HG02623 (cell line): Measurements from ENCODE around the gene DOCK1.

ENCODE experiments used
- ATAC-seq: cut with Tn5 transposase; IDR thresholded peaks from one replicate; pipeline ENCODE4 v1.9.1; 2021; ENCODE audit warnings: moderate library complexity; ENCODE audit not compliant: unreplicated experiment

The DOCK1 gene

GRCh38 chr10:127414024-127414423 lies 508.8 kb downstream of the DOCK1 start:
- ATAC-seq: no peak

DNA sequence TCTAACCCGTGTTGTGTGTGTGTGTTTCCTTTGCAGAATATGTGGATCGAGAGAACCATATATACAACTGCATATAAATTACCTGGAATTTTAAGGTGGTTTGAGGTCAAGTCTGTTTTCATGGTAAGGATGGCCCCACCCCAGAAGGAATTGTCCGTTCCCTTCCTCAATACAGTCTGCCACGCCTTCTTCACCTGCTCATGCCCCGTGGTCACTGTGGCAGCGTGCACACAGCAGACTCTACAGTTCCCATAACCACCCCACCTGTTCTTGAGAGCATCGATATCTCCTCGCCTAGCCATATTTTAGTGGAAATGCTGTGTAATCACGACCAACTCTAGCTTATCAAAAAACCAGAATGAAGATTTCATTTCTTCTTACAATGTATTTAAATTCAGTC lies 509.9 kb downstream of the DOCK1 start:
- ATAC-seq: no peak

- no peak for ATAC-seq
Measured at GRCh38 chr10:127415901-127416581, 510.8 kb downstream of the DOCK1 start.

DNA sequence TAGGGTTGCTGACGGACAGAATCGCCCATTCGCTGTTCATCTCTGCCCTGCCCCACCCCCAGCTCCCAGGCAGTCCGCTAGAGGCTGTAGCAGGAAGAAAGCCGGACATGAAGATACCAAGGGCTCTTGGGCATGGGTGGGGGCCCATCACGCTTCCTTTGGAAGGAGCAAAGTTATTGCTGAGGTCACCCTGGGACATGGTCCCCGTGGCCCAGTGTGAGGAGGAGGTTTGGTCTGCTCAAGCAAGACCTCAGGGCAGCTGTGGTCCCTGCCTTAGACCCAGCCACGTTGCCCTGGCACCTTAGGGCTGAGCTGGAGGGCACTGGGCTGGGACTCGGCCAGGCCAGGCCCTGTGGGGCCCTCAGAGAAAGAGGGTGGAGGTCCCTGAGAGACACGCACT lies 511.8 kb downstream of the DOCK1 start:
- no peak for ATAC-seq

DNA sequence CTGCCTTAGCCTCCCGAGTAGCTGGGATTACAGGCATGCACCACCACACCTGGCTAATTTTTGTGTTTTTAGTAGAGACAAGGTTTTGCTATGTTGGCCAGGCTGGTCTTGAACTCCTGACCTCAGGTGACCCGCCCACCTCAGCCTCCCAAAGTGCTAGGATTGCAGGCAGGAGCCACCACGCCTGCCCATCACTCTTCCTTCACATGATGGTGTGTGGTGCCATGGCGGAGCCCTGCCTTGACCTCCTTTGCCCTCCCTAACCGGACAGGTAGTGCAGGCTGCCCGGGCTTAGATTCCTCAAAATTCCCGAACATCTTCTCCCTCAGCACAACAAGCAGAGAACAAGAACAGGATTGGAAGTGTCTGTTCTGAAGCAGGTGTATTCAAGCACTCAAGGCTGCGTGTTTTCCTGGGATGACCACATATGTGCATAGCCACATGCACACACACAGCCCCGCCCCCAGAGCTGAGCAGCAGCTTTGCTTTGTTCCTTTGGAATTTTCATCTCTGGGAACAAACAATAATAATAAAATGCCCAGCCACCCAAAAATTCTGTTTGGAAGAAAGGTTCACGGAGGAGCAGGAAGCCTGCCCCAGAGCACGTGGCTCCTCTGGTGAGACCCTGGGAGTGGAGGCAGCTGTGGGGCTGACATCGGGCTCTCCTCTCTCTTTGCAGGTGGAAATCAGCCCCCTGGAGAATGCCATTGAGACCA lies 512.6 kb downstream of the DOCK1 start:
- ATAC-seq: no peak

GRCh38 chr10:127418536-127419168 lies 513.4 kb downstream of the DOCK1 start:
- no peak for ATAC-seq

- no peak for ATAC-seq
Measured at GRCh38 chr10:127420138-127420684, 515.0 kb downstream of the DOCK1 start.

GRCh38 chr10:127423218-127423915 lies 518.1 kb downstream of the DOCK1 start:
- no peak for ATAC-seq

DNA sequence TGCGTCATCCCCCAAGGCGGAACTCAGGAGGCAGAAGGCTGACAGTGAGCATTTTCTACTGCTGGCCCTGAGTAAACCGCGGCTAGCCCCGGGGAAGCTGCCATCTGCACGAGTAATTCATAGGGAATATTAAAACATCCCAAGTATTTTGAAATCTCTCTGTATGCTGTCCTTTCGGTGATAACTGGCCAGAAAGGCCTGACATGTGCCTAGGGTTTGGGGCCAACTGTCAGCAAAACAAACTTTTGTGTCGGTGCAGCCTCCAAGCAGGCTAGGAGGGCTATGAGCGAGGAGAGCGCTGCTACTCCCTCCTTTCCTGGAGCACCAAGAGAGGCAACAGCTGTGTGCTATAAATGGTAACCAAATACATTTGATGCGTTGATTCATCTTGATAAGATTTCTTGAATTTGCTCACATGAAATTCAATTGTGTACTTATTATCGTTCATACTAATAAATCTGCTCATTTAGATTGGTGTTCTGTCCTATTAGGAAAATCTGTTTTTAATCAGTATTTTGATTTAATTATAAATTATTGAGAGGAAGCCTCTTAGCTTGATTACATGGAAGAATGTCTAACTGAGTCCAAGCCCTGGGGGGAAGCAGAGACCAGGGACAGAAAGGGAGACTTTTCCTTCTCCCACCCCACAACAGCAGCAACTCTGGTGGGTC lies 519.5 kb downstream of the DOCK1 start:
- ATAC-seq: no peak

DNA sequence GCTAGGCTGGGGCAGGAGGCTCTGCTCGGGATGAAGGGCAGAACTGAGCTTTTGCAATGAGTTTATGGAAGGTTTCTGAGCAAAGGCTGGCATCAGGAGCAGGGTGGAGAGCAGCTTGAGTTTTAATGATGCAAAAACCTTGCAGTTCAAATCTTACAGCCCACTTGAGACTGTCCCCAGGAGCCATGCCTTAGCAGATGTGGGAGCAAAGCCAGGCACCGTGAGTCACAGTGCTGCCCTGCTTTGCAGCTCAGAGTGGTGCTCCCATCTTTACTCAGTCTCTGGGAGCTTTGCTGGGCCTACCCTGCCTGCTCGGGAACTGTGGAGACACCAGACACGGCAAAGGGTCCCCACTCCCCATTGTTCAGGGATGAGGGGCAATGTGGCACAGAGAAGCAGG lies 521.5 kb downstream of the DOCK1 start:
- no peak for ATAC-seq

DNA sequence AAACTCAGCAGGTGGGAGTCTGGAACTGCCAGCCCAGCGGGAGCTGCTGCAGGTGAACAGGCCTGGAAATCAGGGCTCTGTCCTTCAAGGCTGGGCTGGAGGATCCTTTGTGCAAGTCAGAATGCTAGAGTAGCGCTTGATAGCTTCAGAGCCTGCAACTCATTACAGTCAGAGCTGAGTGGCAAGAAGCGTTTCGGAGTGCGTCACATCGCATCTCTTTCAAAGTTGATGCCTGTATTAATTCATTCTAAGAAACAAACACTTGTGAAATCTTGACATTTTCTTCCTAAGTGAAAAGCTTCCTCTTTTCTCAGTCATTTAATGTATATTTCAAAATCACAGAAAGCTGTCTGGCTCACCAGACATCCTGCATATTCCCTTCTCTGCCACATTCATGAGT lies 522.7 kb downstream of the DOCK1 start:
- no peak for ATAC-seq

- ATAC-seq: no peak
Measured at GRCh38 chr10:127428385-127428980, 523.3 kb downstream of the DOCK1 start.

DNA sequence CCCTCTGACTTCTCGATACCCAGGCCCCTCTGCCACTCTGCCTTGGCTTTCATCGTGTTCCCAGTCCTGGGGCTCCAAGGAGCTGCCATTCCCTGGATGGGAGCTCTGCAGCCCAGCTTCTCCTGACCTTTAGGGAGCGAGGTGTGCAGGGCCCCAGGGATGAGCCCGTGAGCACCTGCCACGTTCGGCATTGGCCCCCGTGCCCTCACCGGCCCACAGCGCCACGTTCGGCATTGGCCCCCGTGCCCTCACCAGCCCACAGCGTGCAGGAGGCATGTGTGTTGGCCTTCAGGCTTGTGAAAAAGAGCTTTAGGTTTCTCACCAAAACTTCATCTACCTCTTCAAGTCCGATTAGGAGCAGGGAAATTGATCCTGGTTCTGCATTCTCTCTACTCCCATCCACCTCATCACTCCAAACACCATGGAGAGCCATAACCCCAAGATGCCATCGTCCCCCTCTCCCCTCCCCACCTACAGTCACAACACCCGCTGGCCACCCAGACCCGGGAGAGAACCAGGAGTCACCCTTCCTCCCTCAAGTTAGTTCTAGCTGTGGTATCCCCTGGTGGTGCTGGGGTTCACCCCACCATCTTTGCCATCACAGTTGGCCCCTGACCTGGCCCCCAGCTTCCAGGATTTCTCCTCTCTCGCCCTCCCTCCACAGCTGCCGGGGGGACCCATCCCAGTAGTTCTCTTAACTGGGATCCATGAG lies 524.5 kb downstream of the DOCK1 start:
- no peak for ATAC-seq

DNA sequence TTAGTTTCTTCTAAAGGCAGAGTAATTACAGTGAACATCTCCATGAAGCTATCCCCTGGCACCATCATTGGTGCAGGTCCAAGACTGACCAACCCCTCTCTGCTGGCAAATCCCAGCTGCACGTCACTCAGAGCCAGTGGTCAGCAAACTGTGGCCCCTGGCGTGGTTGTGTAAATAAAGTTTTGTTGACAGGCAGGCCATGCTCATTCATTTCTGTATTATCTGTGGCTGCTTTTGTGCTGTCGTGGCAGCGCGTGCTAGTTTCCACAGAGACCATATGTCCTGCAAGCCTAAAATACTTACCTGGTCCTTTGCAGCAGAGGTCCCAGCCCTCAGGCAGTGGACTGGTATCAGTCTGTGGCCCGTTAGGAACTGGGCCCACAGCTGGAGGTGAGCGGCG lies 526.3 kb downstream of the DOCK1 start:
- no peak for ATAC-seq

DNA sequence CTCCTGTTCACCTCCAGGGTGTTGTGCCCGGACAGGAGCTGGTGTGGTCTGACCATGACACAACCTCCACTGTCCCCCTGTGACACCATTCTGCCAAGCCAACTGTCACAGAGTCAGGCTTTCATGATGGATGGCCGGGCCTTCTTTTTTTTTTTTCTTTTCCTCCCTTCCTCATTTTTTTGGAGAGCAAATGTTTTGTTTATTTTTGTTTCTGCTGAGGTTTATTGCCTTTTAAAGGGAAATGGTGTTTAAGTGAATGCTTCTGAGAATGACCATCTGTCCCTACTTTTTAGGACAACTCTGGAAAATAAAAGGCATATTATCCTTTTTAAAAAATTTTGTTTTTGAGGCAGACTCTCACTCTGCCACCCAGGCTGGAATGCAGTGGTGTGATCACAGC lies 528.8 kb downstream of the DOCK1 start:
- ATAC-seq: no peak

- no peak for ATAC-seq
Measured at GRCh38 chr10:127435246-127435645, 530.0 kb downstream of the DOCK1 start.

- ATAC-seq: no peak
Measured at GRCh38 chr10:127440371-127440770, 535.1 kb downstream of the DOCK1 start.

DNA sequence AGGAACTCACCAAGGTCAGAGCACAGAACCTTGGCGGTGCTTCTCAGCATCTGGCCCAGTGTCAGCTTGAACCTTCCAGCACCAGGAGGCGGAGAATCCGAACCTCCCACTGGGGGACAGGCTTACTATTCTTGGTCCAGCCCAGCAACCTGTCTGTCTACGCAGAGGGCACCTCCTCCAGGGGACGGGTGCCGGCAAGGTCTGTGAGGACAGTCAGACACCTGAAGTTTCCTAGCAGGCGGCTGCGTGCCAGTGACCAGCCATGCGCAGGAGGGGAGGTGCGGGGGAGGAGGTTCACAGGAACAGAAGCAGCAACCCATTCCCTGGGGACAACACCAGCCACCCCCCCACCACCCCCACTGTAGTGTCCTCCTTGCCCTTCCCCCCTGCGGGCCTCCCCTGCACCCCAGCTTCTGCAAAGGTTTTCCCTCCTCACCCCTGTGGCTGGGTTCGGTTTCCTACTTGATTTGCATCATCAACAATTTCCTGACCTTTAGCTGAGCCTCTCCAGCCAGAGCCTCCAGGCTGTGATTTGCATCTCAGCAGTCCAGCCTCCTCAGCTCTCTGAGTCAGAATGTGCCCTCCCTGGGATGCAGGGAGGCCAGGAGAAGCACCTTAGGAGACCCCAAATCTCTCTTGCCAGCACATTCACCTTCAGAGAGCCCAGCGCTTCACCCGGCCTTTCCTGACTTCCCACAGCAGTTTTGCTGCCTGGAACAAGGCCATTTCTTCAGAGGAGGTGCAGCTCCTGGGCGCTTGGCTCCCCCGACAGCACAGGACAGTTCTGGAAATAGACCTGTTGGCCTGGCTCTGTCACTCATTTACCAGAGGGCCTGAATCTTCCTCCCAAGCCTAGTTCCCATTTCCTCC lies 536.4 kb downstream of the DOCK1 start:
- no peak for ATAC-seq

GRCh38 chr10:127442220-127442525 lies 536.9 kb downstream of the DOCK1 start:
- ATAC-seq: no peak
